HEK293 (cell line): ENCODE results near the gene KRT38.

Experiments used
- CTCF ChIA-PET: fragments of 350-600 bp; formaldehyde crosslinking; extraction: SDS; loops from one replicate; lab custom pipeline; 2021; ENCODE audit warnings: antibody characterized with exemption; lab: Yijun Ruan, JAX
- POLR2A ChIA-PET: fragments of 300-600 bp; formaldehyde crosslinking; extraction: SDS; loops from one replicate; lab custom pipeline; 2020; ENCODE audit warnings: antibody characterized with exemption, inconsistent platforms; lab: Yijun Ruan, JAX
- H3K27ac ChIP-seq: fragments of 200-500 bp; sonication (Bioruptor generic); 2 replicates; pipeline ENCODE4 v1.5.1; 2014; ENCODE audit warnings: low read depth, low read length, control low read depth, inconsistent platforms; ENCODE audit errors: extremely low read depth
- H3K36me3 ChIP-seq, 2 experiments: fragments of 200-500 bp in 1 of 2; sonication (Bioruptor generic) in 1 of 2; 1 replicate in 1 of 2; 2 replicates in 1 of 2; pipeline ENCODE4 v1.5.1; 2014 to 2017; ENCODE audit warnings: inconsistent platforms in 2 of 2, low read length in 2 of 2; ENCODE audit not compliant: control insufficient read depth in 2 of 2, insufficient read depth in 1 of 2
- H3K4me1 ChIP-seq: fragments of 200-500 bp; sonication (Bioruptor generic); 2 replicates; pipeline ENCODE4 v1.5.1; 2014; ENCODE audit warnings: mild to moderate bottlenecking, low read length, inconsistent platforms; ENCODE audit not compliant: control insufficient read depth, insufficient read depth
- H3K4me3 ChIP-seq: 2 replicates; pipeline ENCODE4 v1.5.1; 2011; ENCODE audit warnings: low read depth, mild to moderate bottlenecking, control low read depth, low read length, moderate library complexity
- H3K9me3 ChIP-seq: fragments of 200-500 bp; sonication (Bioruptor generic); 2 replicates; pipeline ENCODE4 v1.5.1; 2014; ENCODE audit warnings: low read depth, low read length, inconsistent platforms; ENCODE audit not compliant: control insufficient read depth, insufficient read depth
- FEZF1 ChIP-seq: fragments of 450-650 bp; formaldehyde crosslinking; IDR thresholded peaks from 2 replicates; pipeline ENCODE4 v1.5.1; 2016; ENCODE audit warnings: missing biosample characterization, missing genetic modification characterization
- GLI4 ChIP-seq: fragments of 450-650 bp; formaldehyde crosslinking; IDR thresholded peaks from 2 replicates; pipeline ENCODE4 v1.5.1; 2016; ENCODE audit warnings: missing biosample characterization, missing genetic modification characterization
- KLF1 ChIP-seq: fragments of 450-650 bp; formaldehyde crosslinking; IDR thresholded peaks from 2 replicates; pipeline ENCODE4 v1.5.1; 2016; ENCODE audit warnings: missing biosample characterization, missing genetic modification characterization
- SP2 ChIP-seq: fragments of 450-650 bp; formaldehyde crosslinking; IDR thresholded peaks from 2 replicates; pipeline ENCODE4 v1.5.1; 2016; ENCODE audit warnings: missing biosample characterization, missing genetic modification characterization
- ZIC2 ChIP-seq: fragments of 450-650 bp; formaldehyde crosslinking; IDR thresholded peaks from 2 replicates; pipeline ENCODE4 v1.5.1; 2016; ENCODE audit warnings: missing biosample characterization, missing genetic modification characterization
- ZNF121 ChIP-seq: fragments of 450-650 bp; formaldehyde crosslinking; IDR thresholded peaks from 2 replicates; pipeline ENCODE4 v1.5.1; 2016; ENCODE audit warnings: missing biosample characterization, missing genetic modification characterization
- ZNF140 ChIP-seq: fragments of 450-650 bp; formaldehyde crosslinking; IDR thresholded peaks from 2 replicates; pipeline ENCODE4 v1.5.1; 2016; ENCODE audit warnings: missing biosample characterization, missing genetic modification characterization
- ZNF16 ChIP-seq: fragments of 450-650 bp; formaldehyde crosslinking; IDR thresholded peaks from 2 replicates; pipeline ENCODE4 v1.5.1; 2016; ENCODE audit warnings: low read depth, missing biosample characterization, missing genetic modification characterization
- ZNF184 ChIP-seq: fragments of 450-650 bp; IDR thresholded peaks from 2 replicates; pipeline ENCODE4 v1.5.1; 2018; ENCODE audit warnings: missing biosample characterization, mild to moderate bottlenecking, missing genetic modification characterization
- ZNF214 ChIP-seq: fragments of 450-650 bp; formaldehyde crosslinking; IDR thresholded peaks from 2 replicates; pipeline ENCODE4 v1.5.1; 2017; ENCODE audit warnings: missing biosample characterization, mild to moderate bottlenecking, missing genetic modification characterization, borderline replicate concordance
- ZNF239 ChIP-seq: fragments of 450-650 bp; formaldehyde crosslinking; IDR thresholded peaks from 2 replicates; pipeline ENCODE4 v1.5.1; 2016; ENCODE audit warnings: missing biosample characterization, missing genetic modification characterization
- ZNF24 ChIP-seq: fragments of 450-650 bp; formaldehyde crosslinking; IDR thresholded peaks from 2 replicates; pipeline ENCODE4 v1.5.1; 2016; ENCODE audit warnings: missing biosample characterization, missing genetic modification characterization
- ZNF26 ChIP-seq: fragments of 450-650 bp; formaldehyde crosslinking; IDR thresholded peaks from 2 replicates; pipeline ENCODE4 v1.5.1; 2016; ENCODE audit warnings: missing biosample characterization, missing genetic modification characterization
- ZNF366 ChIP-seq: fragments of 450-650 bp; formaldehyde crosslinking; conservative IDR thresholded peaks from 2 replicates; pipeline ENCODE4 v1.5.1; 2016; ENCODE audit warnings: missing biosample characterization, missing genetic modification characterization
- ZNF404 ChIP-seq: fragments of 450-650 bp; formaldehyde crosslinking; IDR thresholded peaks from 2 replicates; pipeline ENCODE4 v1.5.1; 2017; ENCODE audit warnings: missing biosample characterization, missing genetic modification characterization
- ZNF521 ChIP-seq: fragments of 450-650 bp; formaldehyde crosslinking; IDR thresholded peaks from 2 replicates; pipeline ENCODE4 v1.5.1; 2017; ENCODE audit warnings: missing biosample characterization, mild to moderate bottlenecking, missing genetic modification characterization
- ZNF558 ChIP-seq: fragments of 450-650 bp; formaldehyde crosslinking; IDR thresholded peaks from 2 replicates; pipeline ENCODE4 v1.5.1; 2016; ENCODE audit warnings: missing biosample characterization, missing genetic modification characterization
- ZNF660 ChIP-seq: fragments of 450-650 bp; IDR thresholded peaks from 2 replicates; pipeline ENCODE4 v1.5.1; 2018; ENCODE audit warnings: missing biosample characterization, mild to moderate bottlenecking, missing genetic modification characterization
- ZNF664 ChIP-seq: fragments of 450-650 bp; formaldehyde crosslinking; IDR thresholded peaks from 2 replicates; pipeline ENCODE4 v1.5.1; 2016; ENCODE audit warnings: missing biosample characterization, missing genetic modification characterization
- ZNF747 ChIP-seq: fragments of 450-650 bp; formaldehyde crosslinking; IDR thresholded peaks from 2 replicates; pipeline ENCODE4 v1.5.1; 2016; ENCODE audit warnings: missing biosample characterization, missing genetic modification characterization
- ZNF785 ChIP-seq: fragments of 450-650 bp; formaldehyde crosslinking; IDR thresholded peaks from 2 replicates; pipeline ENCODE4 v1.5.1; 2016; ENCODE audit warnings: missing biosample characterization, missing genetic modification characterization
- ZSCAN23 ChIP-seq: fragments of 450-650 bp; formaldehyde crosslinking; IDR thresholded peaks from 2 replicates; pipeline ENCODE4 v1.5.1; 2016; ENCODE audit warnings: missing biosample characterization, missing genetic modification characterization
- TF ChIP-seq, protein P1 (sequence below): fragments of 450-650 bp; formaldehyde crosslinking; IDR thresholded peaks from 2 replicates; pipeline ENCODE4 v1.5.1; 2017; ENCODE audit warnings: missing biosample characterization, missing genetic modification characterization
- TF ChIP-seq, protein P2 (sequence below): IDR thresholded peaks from 2 replicates; pipeline ENCODE4 v1.6.1; 2011; ENCODE audit warnings: mild to moderate bottlenecking, low read depth, low read length, borderline replicate concordance
- TF ChIP-seq, protein P3 (sequence below): fragments of 450-650 bp; formaldehyde crosslinking; IDR thresholded peaks from 2 replicates; pipeline ENCODE4 v1.5.1; 2016; ENCODE audit warnings: missing biosample characterization, missing genetic modification characterization
- TF ChIP-seq, protein P4 (sequence below): fragments of 450-650 bp; formaldehyde crosslinking; IDR thresholded peaks from 2 replicates; pipeline ENCODE4 v1.5.1; 2016; ENCODE audit warnings: missing biosample characterization, missing genetic modification characterization

Gene KRT38

GRCh38 chr17:41481036-41481435 is 40.3 kb upstream of the KRT38 start, which contains the start of gene KRT35:
Gene KRT35 (minus strand): TSS chr17:41481151. CDS start chr17:41481097, 54 bp downstream.
- no peak within 1 kb of the TSS for H3K4me3 ChIP-seq
- ChIA-PET CTCF (interaction anchor here (1.6 kb wide), 1 partner anchor 16 kb away, joined by 5 read pairs; no protein-coding TSS in a partner anchor), POLR2A (no interaction called here)
- H3K9me3 ChIP-seq = no peaks in the 10 kb centered on the region
- H3K36me3 ChIP-seq = no peaks in the 10 kb centered on the region
- no peak within 1 kb of the TSS for H3K27ac ChIP-seq
- TF ChIP-seq, protein P1, sequence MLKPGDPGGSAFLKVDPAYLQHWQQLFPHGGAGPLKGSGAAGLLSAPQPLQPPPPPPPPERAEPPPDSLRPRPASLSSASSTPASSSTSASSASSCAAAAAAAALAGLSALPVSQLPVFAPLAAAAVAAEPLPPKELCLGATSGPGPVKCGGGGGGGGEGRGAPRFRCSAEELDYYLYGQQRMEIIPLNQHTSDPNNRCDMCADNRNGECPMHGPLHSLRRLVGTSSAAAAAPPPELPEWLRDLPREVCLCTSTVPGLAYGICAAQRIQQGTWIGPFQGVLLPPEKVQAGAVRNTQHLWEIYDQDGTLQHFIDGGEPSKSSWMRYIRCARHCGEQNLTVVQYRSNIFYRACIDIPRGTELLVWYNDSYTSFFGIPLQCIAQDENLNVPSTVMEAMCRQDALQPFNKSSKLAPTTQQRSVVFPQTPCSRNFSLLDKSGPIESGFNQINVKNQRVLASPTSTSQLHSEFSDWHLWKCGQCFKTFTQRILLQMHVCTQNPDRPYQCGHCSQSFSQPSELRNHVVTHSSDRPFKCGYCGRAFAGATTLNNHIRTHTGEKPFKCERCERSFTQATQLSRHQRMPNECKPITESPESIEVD = no peak
- no peak for TF ChIP-seq ZNF26 (tag by site-specific recombination)
- no peak for TF ChIP-seq ZNF558
- TF ChIP-seq FEZF1 (tag by site-specific recombination) = no peak
- TF ChIP-seq ZSCAN23 = no peak
- TF ChIP-seq, protein P2, sequence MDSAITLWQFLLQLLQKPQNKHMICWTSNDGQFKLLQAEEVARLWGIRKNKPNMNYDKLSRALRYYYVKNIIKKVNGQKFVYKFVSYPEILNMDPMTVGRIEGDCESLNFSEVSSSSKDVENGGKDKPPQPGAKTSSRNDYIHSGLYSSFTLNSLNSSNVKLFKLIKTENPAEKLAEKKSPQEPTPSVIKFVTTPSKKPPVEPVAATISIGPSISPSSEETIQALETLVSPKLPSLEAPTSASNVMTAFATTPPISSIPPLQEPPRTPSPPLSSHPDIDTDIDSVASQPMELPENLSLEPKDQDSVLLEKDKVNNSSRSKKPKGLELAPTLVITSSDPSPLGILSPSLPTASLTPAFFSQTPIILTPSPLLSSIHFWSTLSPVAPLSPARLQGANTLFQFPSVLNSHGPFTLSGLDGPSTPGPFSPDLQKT = no peak
- no peak for TF ChIP-seq ZNF747 (tag by site-specific recombination)
- TF ChIP-seq ZNF24 (tag by site-specific recombination) = no peak
- no peak for TF ChIP-seq ZNF366 (tag by site-specific recombination)
- no peaks in the 10 kb centered on the region for H3K4me1 ChIP-seq

DNA sequence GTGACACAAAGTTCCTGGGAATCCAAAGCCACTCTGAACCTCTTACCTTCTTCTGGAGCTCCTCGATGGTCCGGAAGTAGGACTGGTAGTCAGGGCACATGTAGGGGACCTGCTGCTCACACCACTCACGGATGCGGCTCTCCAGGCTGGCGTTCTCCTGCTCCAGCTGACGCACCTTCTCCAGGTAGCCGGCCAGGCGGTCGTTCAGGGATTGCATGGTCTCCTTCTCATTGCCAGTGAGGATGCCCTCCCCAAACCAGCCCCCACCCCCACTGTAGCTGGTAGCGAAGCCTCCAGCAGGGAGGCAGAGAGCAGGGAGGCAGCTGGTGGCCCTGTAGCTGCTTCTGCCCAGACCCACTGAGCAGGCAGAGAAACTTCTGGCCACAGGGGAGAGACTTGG is 39.8 kb upstream of the KRT38 start:
- Histone ChIP-seq H3K27ac (no peak overlapping the region), H3K36me3 (no peaks in the 10 kb centered on the region), H3K9me3 (no peaks in the 10 kb centered on the region), H3K4me3 (no peak overlapping the region), H3K4me1 (no peaks in the 10 kb centered on the region)
- ChIA-PET POLR2A (no interaction called here), CTCF (interaction anchor here (1.0 to 1.6 kb wide), 4 partner anchors 17 to 182 kb away, joined by 3 to 7 read pairs (median 4); no protein-coding TSS in a partner anchor)
- TF ChIP-seq ZNF16 (tag by site-specific recombination) (no peak), ZNF521 (no peak), ZNF121 (tag by site-specific recombination) (no peak)

DNA sequence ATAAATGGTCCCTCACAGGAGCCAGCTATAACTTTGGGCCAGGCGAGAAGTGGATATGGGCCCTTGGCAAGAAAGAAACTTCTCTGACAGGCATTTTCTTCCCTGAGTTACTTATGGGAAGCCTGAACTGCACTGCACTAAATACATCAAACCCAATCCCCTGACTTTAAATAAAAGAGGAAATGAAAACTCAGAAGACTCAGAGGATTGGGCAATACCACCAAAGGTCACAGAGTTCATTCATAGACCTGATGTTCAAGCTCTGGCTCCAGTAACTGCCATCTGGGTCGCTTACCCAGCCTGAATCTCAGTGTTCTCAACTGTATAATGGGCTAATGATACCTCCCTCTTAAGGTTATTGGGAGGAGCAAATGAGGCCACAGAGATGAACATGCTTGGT is 39.4 kb upstream of the KRT38 start:
- no peaks in the 10 kb centered on the region for H3K9me3 ChIP-seq
- no peaks in the 10 kb centered on the region for H3K36me3 ChIP-seq
- no peaks in the 10 kb centered on the region for H3K4me1 ChIP-seq
- CTCF ChIA-PET = interaction anchor here (0.6 to 1.6 kb wide), 4 partner anchors 69 to 183 kb away, joined by 3 to 7 read pairs (median 4); no protein-coding TSS in a partner anchor
- H3K27ac ChIP-seq = no peak overlapping the region
- POLR2A ChIA-PET = no interaction called here
- no peak overlapping the region for H3K4me3 ChIP-seq
- TF ChIP-seq ZNF664 (tag by site-specific recombination) (no peak), SP2 (no peak), ZNF214 (tag by site-specific recombination) (no peak), ZNF239 (tag by site-specific recombination) (no peak), ZNF660 (tag by site-specific recombination) (no peak), ZIC2 (tag by site-specific recombination) (no peak), ZNF140 (tag by site-specific recombination) (no peak), ZNF404 (no peak), KLF1 (no peak), ZNF184 (tag by site-specific recombination) (no peak), GLI4 (no peak), ZNF785 (tag by site-specific recombination) (no peak)
- TF ChIP-seq, protein P3, sequence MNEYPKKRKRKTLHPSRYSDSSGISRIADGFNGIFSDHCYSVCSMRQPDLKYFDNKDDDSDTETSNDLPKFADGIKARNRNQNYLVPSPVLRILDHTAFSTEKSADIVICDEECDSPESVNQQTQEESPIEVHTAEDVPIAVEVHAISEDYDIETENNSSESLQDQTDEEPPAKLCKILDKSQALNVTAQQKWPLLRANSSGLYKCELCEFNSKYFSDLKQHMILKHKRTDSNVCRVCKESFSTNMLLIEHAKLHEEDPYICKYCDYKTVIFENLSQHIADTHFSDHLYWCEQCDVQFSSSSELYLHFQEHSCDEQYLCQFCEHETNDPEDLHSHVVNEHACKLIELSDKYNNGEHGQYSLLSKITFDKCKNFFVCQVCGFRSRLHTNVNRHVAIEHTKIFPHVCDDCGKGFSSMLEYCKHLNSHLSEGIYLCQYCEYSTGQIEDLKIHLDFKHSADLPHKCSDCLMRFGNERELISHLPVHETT (tag by site-specific recombination) = no peak
- TF ChIP-seq, protein P4, sequence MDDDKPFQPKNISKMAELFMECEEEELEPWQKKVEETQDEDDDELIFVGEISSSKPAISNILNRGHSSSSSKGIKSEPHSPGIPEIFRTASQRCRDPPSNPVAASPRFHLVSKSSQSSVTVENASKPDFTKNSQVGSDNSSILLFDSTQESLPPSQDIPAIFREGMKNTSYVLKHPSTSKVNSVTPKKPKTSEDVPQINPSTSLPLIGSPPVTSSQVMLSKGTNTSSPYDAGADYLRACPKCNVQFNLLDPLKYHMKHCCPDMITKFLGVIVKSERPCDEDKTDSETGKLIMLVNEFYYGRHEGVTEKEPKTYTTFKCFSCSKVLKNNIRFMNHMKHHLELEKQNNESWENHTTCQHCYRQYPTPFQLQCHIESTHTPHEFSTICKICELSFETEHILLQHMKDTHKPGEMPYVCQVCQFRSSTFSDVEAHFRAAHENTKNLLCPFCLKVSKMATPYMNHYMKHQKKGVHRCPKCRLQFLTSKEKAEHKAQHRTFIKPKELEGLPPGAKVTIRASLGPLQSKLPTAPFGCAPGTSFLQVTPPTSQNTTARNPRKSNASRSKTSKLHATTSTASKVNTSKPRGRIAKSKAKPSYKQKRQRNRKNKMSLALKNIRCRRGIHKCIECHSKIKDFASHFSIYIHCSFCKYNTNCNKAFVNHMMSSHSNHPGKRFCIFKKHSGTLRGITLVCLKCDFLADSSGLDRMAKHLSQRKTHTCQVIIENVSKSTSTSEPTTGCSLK = no peak
